Putamen (tissue), 1 donor: ENCODE results near the gene SULT4A1.

Experiments
- DNase-seq: peaks from one replicate; pipeline ENCODE4 v3.0.0-alpha.2; 2016; ENCODE audit warnings: low spot score

The SULT4A1 gene

GRCh38 chr22:43860831-43861230, 1.5 kb downstream of the SULT4A1 start:
- no peak for DNase-seq

- DNase-seq: no peak
Observed at GRCh38 chr22:43860126-43860525, 2.2 kb downstream of the SULT4A1 start.

- DNase-seq: no peak
Observed at GRCh38 chr22:43859621-43860020, 2.7 kb downstream of the SULT4A1 start.

GRCh38 chr22:43859176-43859575, 3.1 kb downstream of the SULT4A1 start:
- no peak for DNase-seq

GRCh38 chr22:43858156-43858895, 4.0 kb downstream of the SULT4A1 start:
- DNase-seq: no peak

- DNase-seq: no peak
Observed at GRCh38 chr22:43857367-43857766, 4.9 kb downstream of the SULT4A1 start.

GRCh38 chr22:43855431-43855830, 6.9 kb downstream of the SULT4A1 start:
- no peak for DNase-seq

- no peak for DNase-seq
Observed at GRCh38 chr22:43854786-43855271, 7.5 kb downstream of the SULT4A1 start.

- DNase-seq: no peak
Observed at GRCh38 chr22:43854121-43854785, 8.1 kb downstream of the SULT4A1 start.

GRCh38 chr22:43853328-43853931, 8.9 kb downstream of the SULT4A1 start:
- DNase-seq: no peak

- DNase-seq: no peak
Observed at GRCh38 chr22:43852573-43853327, 9.6 kb downstream of the SULT4A1 start.

GRCh38 chr22:43851979-43852307, 10.4 kb downstream of the SULT4A1 start:
- no peak for DNase-seq

- DNase-seq: peak; percentile 18
Observed at GRCh38 chr22:43851058-43851978, 11.0 kb downstream of the SULT4A1 start.

- no peak for DNase-seq
Observed at GRCh38 chr22:43850529-43850928, 11.8 kb downstream of the SULT4A1 start.

GRCh38 chr22:43849731-43850130, 12.6 kb downstream of the SULT4A1 start:
- DNase-seq: no peak

GRCh38 chr22:43848366-43849171, 13.7 kb downstream of the SULT4A1 start:
- no peak for DNase-seq

GRCh38 chr22:43847376-43848289, 14.7 kb downstream of the SULT4A1 start:
- no peak for DNase-seq

- DNase-seq: no peak
Observed at GRCh38 chr22:43846966-43847365, 15.3 kb downstream of the SULT4A1 start.

GRCh38 chr22:43845981-43846380, 16.3 kb downstream of the SULT4A1 start:
- DNase-seq: no peak
